ENCODE measurements around the gene EDRF1.

The EDRF1 gene

DNA sequence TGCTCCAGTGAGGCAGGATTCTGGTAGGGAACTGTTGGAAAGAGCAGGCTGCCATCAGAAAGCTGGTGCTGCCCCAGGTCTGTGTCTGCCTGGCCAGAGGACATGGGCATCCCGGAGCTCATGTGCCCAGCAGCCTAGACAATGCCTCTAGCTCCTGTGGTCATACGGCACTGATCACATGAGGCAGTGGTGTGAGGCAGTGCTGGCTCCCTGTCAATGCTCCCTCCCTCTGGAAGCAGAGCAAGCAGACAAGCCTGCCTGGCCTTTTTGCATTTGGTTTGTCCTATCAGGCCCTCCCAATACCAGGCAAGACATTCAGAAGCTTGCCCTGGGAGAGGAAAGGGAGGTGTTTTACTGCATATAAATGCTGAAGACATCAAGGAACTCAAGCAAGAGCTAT, 75.6 kb downstream of the EDRF1 start:
- DNase-seq = no peak

DNA sequence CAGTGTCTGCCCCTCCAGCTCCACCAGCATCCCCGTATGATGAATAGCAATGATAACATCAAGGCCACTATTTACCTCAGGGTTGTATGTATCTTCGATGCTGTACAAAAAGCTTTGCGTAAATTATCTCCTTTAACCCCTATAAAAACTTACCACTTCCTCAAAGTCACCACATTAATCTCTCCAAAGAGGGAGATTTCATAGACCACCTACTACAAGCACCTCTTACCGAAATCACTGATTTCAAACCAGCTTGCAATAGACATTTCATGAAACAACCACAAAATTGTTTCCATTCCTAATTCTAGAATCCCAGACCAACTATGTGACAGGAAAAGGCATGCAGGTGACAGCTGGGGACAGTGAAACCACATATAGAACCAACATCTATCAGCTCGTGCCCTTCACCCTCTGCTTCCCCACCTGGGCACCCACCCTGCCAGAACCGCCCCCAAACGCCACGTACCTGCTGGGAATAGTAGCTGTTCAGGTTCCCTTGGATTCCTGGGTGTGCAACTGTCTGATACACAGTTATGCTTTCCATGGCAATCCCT, 76.2 kb downstream of the EDRF1 start:
- DNase-seq = no peak

GRCh38 chr10:125797424-125797823, 77.9 kb downstream of the EDRF1 start:
- DNase-seq = no peak

- no peak for DNase-seq
Observed at GRCh38 chr10:125797994-125798662, 78.6 kb downstream of the EDRF1 start.

DNA sequence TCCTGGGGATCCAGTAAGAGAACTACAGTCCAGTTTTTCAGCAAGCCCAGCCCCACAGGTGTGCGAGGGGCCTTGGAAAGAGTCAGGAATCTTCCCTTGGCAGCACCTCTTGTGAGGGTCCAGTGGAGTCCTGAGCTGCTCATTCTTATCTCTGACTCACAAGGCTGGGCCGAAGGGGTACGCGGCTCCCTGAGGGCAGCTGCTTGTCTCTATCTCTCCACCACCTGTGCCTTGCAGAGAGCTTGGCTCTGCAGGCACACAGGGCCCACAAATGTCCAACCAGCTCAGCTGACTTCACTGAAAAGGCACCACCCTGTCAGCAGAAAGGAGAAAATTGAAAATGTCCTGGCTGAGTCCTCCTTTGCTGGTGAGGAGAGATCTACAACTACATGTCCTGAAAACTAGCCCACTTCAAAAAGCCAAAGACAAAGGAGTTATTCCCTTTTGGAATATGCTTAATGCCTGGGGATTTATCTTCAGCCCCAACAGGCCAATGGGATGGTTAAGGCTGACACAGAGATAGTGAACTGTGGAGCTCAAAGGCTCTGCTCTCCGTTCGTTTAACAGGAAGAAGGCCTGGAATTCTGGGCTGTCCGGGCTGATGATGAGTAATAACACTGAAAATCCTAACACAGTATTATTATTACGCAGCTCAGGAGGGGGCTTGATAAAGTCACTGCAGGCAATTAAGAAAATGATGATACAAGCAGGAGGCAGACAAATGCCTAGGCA, 80.1 kb downstream of the EDRF1 start:
- DNase-seq = no peak

GRCh38 chr10:125801574-125801973, 82.1 kb downstream of the EDRF1 start:
- no peak for DNase-seq

DNA sequence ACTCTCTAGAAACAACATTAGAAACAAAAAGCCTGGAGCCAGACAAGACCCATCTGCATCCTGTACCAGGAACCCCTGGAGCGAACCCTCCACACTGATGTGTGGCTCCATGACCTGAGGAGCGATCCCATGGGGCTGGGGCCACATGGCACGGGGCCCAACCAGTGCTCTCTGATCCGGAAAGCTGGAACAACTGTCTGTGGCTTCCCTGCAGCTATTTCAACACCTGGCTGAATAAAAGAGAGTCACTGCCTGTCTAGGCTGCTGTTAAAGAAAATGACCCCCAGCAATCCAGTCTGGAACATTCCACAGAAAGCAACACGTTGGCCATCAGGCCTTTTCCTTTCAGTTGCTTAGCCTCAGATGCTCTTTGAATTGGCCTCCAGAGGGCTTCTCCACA, 82.6 kb downstream of the EDRF1 start:
- DNase-seq = no peak

- DNase-seq = no peak
Observed at GRCh38 chr10:125802739-125803138, 83.2 kb downstream of the EDRF1 start.

DNA sequence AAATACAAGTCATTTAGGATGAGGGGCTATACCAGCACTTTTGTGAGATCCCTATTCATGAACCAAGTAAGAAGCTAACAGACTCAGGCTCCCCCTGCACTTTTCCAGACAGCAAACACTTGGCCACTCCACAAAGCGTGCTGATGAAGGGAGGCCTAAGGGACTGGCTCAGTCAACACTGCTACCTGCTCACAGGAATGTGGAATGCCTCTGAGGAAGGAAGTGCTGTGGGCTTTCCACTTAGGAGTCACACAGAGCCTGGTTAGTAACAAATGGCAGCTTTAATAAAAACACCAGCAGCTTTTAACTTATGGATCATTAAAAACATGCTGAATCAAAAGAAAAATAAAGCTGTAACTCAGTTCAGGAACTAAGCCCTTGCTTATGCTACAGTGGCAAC, 88.5 kb downstream of the EDRF1 start:
- DNase-seq = no peak

DNA sequence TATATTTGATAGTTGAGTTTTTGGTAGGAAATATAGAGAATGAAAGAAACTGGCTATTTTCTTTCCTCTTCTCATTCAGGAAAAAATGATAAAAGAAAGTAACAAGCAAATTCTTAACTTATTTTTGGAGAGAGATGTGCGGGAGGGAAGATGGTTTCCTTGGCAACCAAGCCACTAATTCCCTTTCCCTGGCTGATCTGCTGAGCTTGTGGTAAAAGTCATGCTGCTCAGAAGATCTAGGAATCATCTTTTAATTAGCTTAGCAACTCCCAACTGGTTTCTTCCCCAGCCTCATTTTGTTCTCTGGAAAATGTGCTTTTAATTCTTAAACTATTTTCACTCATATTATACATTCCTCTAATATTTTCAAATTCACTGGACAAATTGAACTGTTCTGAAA, 91.7 kb downstream of the EDRF1 start:
- DNase-seq = no peak

- no peak for DNase-seq
Observed at GRCh38 chr10:125812128-125812750, 92.7 kb downstream of the EDRF1 start.
